Liver (tissue), 9 donors: ENCODE results near the gene FEM1C. TPM values are rescaled to one million over a fixed set of nuclear protein-coding genes. Genes with fewer than 3 reads are reported as not detected.

ENCODE experiments used
- DNase-seq: peaks from one replicate; pipeline ENCODE4 v3.0.0-alpha.2; 2017; ENCODE audit warnings: low spot score
- H3K27ac ChIP-seq, 2 donors: one replicate each; pipeline ENCODE4 v1.7.0; 2013; ENCODE audit warnings: inconsistent platforms in 2 of 2, low read length in 2 of 2, control low read depth in 1 of 2, low read depth in 1 of 2, mild to moderate bottlenecking in 1 of 2
- H3K27me3 ChIP-seq, 4 donors: one replicate each; pipeline versions ENCODE4 v1.6.1 to v1.7.0; 2013; ENCODE audit warnings: low read length in 3 of 4, inconsistent platforms in 1 of 4, mild to moderate bottlenecking in 1 of 4, moderate library complexity in 1 of 4; ENCODE audit not compliant: control insufficient read depth in 4 of 4, insufficient read depth in 4 of 4
- H3K36me3 ChIP-seq, 4 donors: one replicate each; pipeline versions ENCODE4 v1.6.1 to v1.7.0; 2013; ENCODE audit warnings: low read length in 3 of 4, mild to moderate bottlenecking in 3 of 4, low read depth in 1 of 4, moderate library complexity in 1 of 4; ENCODE audit not compliant: control insufficient read depth in 4 of 4, insufficient read depth in 3 of 4
- H3K4me1 ChIP-seq, 4 donors: one replicate each; pipeline versions ENCODE4 v1.6.1 to v1.7.0; 2013; ENCODE audit warnings: low read length in 3 of 4, mild to moderate bottlenecking in 3 of 4, moderate library complexity in 1 of 4; ENCODE audit not compliant: control insufficient read depth in 4 of 4, insufficient read depth in 4 of 4
- H3K4me3 ChIP-seq, 3 donors: one replicate each; pipeline versions ENCODE4 v1.6.1 to v1.7.0; 2013; ENCODE audit warnings: low read length in 3 of 3, control low read depth in 1 of 3, low read depth in 1 of 3, mild to moderate bottlenecking in 1 of 3
- H3K9ac ChIP-seq, 2 donors: one replicate each; pipeline ENCODE4 v1.7.0; 2013; ENCODE audit warnings: low read length in 2 of 2, mild to moderate bottlenecking in 2 of 2, moderate library complexity in 2 of 2, control low read depth in 1 of 2, low read depth in 1 of 2
- H3K9me3 ChIP-seq, 4 donors: one replicate each; pipeline versions ENCODE4 v1.6.1 to v1.7.0; 2013; ENCODE audit warnings: low read length in 3 of 4; ENCODE audit not compliant: control insufficient read depth in 4 of 4
- CTCF ChIP-seq: fragments of 150-350 bp; IDR thresholded peaks from 2 replicates; pipeline ENCODE4 v1.5.1; 2017; ENCODE audit warnings: improper control_type of control experiment, low read depth, low read length; ENCODE audit not compliant: missing input control
- EGR1 ChIP-seq, 2 donors: IDR thresholded peaks; 2 replicates each; pipeline ENCODE4 v1.6.1; 2016 to 2018; ENCODE audit warnings: antibody characterized with exemption in 2 of 2, low read depth in 2 of 2
- FOXA1 ChIP-seq: IDR thresholded peaks from 2 replicates; pipeline ENCODE4 v1.6.1; 2016; ENCODE audit warnings: antibody characterized with exemption
- FOXA2 ChIP-seq: IDR thresholded peaks from 2 replicates; pipeline ENCODE4 v1.6.1; 2016; ENCODE audit warnings: antibody characterized with exemption
- GABPA ChIP-seq, 2 donors: IDR thresholded peaks in 1 of 2; conservative IDR thresholded peaks in 1 of 2; 2 replicates each; pipeline ENCODE4 v1.6.1; 2016; ENCODE audit warnings: antibody characterized with exemption in 2 of 2, mild to moderate bottlenecking in 1 of 2, moderate library complexity in 1 of 2
- HNF4G ChIP-seq: IDR thresholded peaks from 2 replicates; pipeline ENCODE4 v1.6.1; 2016; ENCODE audit warnings: antibody characterized with exemption
- JUND ChIP-seq, 2 donors: IDR thresholded peaks; 2 replicates each; pipeline ENCODE4 v1.6.1; 2016; ENCODE audit warnings: antibody characterized with exemption in 2 of 2
- NR2F2 ChIP-seq: IDR thresholded peaks from 2 replicates; pipeline ENCODE4 v1.6.1; 2016; ENCODE audit warnings: antibody characterized with exemption
- REST ChIP-seq: IDR thresholded peaks from 2 replicates; pipeline ENCODE4 v1.6.1; 2016; ENCODE audit warnings: antibody characterized with exemption, mild to moderate bottlenecking
- RXRA ChIP-seq, 2 donors: IDR thresholded peaks; 2 replicates each; pipeline ENCODE4 v1.6.1; 2017 to 2018; ENCODE audit warnings: antibody characterized with exemption in 2 of 2, mild to moderate bottlenecking in 1 of 2
- SP1 ChIP-seq: IDR thresholded peaks from 2 replicates; pipeline ENCODE4 v1.6.1; 2018; ENCODE audit warnings: antibody characterized with exemption, mild to moderate bottlenecking
- ZBTB33 ChIP-seq: IDR thresholded peaks from 2 replicates; pipeline ENCODE4 v1.6.1; 2016; ENCODE audit warnings: antibody characterized with exemption
- WGBS: extraction: QIAGEN DNeasy Blood & Tissue Kit; methylation state at CpG from one replicate; pipeline ENCODE4 v1.1.7; 2013; 5-methylcytosine and 5-hydroxymethylcytosine counted together
- polyA plus RNA-seq, 2 donors: library from polyadenylated mRNA; stranded (reverse) in 1 of 2; unstranded in 1 of 2; fragments of 200-250 nt in 1 of 2; fragments of >200 nt in 1 of 2; fragmentation: Nextera tagmentation in 1 of 2; extraction: Ambion mirVana in 1 of 2; gene quantifications; one replicate each; pipeline versions ENCODE4 v1.2.1 to v1.2.3, GENCODE V29; 2013 to 2015
- total RNA-seq, 2 donors: library from RNA; depleted of rRNA; stranded (reverse); fragments of >200 nt; gene quantifications; one replicate each; pipeline ENCODE4 v1.2.3, GENCODE V29; 2014
- TF ChIP-seq, protein P1 (sequence below): IDR thresholded peaks from 2 replicates; pipeline ENCODE4 v1.6.1; 2016; ENCODE audit warnings: antibody characterized with exemption
- donor health status: healthy.
- donor health status: healthy.
- donor health status: healthy.
- donor health status: healthy.
- donor health status: healthy.

Gene FEM1C
- total and polyA plus RNA-seq, 4 donors: 3.4 to 14.3 (median 8.8) TPM

- DNase-seq: no peak
- WGBS: 85% methylated on average over 3 of the region's 3 CpGs
- Histone ChIP-seq H3K36me3 (peaks cover 0 to 3% (median 0%) of the 10 kb centered on the region in 4 donors), H3K4me3 (no peak overlapping the region), H3K4me1 (no peaks in the 10 kb centered on the region), H3K9ac (no peak overlapping the region), H3K9me3 (no peaks in the 10 kb centered on the region), H3K27ac (no peak overlapping the region), H3K27me3 (no peaks in the 10 kb centered on the region)
- no peak for TF ChIP-seq ZBTB33
- TF ChIP-seq, protein P1, sequence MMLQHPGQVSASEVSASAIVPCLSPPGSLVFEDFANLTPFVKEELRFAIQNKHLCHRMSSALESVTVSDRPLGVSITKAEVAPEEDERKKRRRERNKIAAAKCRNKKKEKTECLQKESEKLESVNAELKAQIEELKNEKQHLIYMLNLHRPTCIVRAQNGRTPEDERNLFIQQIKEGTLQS: no peak
- TF ChIP-seq SP1: no peak
- TF ChIP-seq FOXA1: no peak
- TF ChIP-seq EGR1 (IDR thresholded peaks at IDR 0.05; ENCODE audit: low read depth in 2 of 2): no peak
- TF ChIP-seq NR2F2: no peak
- no peak for TF ChIP-seq CTCF
- TF ChIP-seq REST: no peak
- no peak for TF ChIP-seq JUND (IDR thresholded peaks at IDR 0.05)
Measured at GRCh38 chr5:115578657-115579056, 34.1 kb upstream of the FEM1C start.

DNA sequence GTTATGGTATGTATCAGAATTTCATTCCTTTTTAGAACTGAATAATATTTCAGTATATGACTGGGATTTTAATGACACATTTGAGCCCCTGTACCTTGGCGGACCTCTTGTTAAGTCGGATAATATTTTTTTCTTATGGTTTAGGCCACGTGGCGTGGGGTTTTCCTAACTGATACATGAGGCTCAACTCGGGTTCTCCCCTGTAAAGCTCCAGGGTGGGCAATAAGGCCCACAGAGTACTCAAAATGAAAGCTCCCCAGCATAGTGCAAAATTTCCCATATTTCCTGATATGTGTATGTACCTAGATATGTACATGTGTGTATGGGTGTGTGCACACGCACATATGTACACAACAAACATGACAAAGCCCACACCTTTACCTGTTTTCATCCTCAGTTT, 33.2 kb upstream of the FEM1C start:
- Histone ChIP-seq H3K36me3 (peaks cover 0 to 3% (median 0%) of the 10 kb centered on the region in 4 donors), H3K4me1 (no peaks in the 10 kb centered on the region), H3K27ac (no peak overlapping the region), H3K9me3 (no peaks in the 10 kb centered on the region), H3K4me3 (no peak overlapping the region), H3K27me3 (no peaks in the 10 kb centered on the region), H3K9ac (no peak overlapping the region)
- no peak for TF ChIP-seq GABPA (IDR thresholded peaks at IDR 0.05 in 1 of 2, conservative IDR thresholded peaks at IDR 0.05 in 1 of 2)
- TF ChIP-seq RXRA (IDR thresholded peaks at IDR 0.05): no peak
- TF ChIP-seq FOXA2: no peak
- TF ChIP-seq REST: no peak
- TF ChIP-seq, protein P1: no peak
- TF ChIP-seq CTCF: no peak
- no peak for TF ChIP-seq HNF4G
- no peak for DNase-seq
- 93% methylated on average over 6 of the region's 6 CpGs for WGBS
